K562 (cell line): ENCODE results near the gene BEND6. TPM values are rescaled to one million over a fixed set of nuclear protein-coding genes. Genes with fewer than 3 reads are reported as not detected.

Experiments used
- ATAC-seq: fragments of 200-7000 bp; cut with Tn5 transposase; 3 replicates; pipeline ENCODE4 v1.9.1; 2020; ENCODE audit warnings: moderate library complexity
- BruUV-seq: library from RNA; stranded (reverse); fragments of 400-500 nt; replicated peaks from 2 replicates; lab custom pipeline; 2021; lab: Mats Ljungman, UMichigan
- CTCF ChIA-PET: fragments of 300-600 bp; formaldehyde crosslinking; extraction: SDS; loops from one replicate; lab custom pipeline; 2021; ENCODE audit warnings: low intra/inter-chr PET ratio; lab: Yijun Ruan, JAX
- POLR2A ChIA-PET: fragments of 300-600, 350-650 bp; sonication (Branson Sonifier 250); formaldehyde crosslinking; extraction: SDS; loops from one replicate; lab custom pipeline; 2021; ENCODE audit warnings: antibody characterized with exemption, inconsistent platforms; lab: Yijun Ruan, JAX
- DNase-seq, 4 experiments: peaks; one replicate each; pipeline versions ENCODE4 v3.0.0 to v3.0.0-alpha.2; 2011 to 2018; ENCODE audit warnings: low spot score in 3 of 4, mixed read lengths in 3 of 4; ENCODE audit errors: extremely low read depth in 1 of 4
- FAIRE-seq: peaks from 2 replicates; lab custom pipeline; 2011; peaks lifted over from hg19 to GRCh38; lab: Jason Lieb, UNC
- H2AFZ ChIP-seq: 2 replicates; pipeline ENCODE4 v1.6.0; 2011; ENCODE audit warnings: low read depth, low read length, control low read depth, inconsistent platforms
- H3K27ac ChIP-seq: fragments of 200-600 bp; 3 replicates; pipeline ENCODE4 v1.8.0; 2011; ENCODE audit warnings: low read depth, mild to moderate bottlenecking, control low read depth, inconsistent platforms, low read length, moderate library complexity, mixed read lengths; ENCODE audit errors: extremely low read depth
- H3K27me3 ChIP-seq, 2 experiments: fragments of 300-600 bp in 1 of 2; 2 replicates in 1 of 2; 3 replicates in 1 of 2; pipeline versions ENCODE4 v1.6.0 to v1.8.0; 2011; ENCODE audit warnings: inconsistent platforms in 2 of 2, low read length in 2 of 2, mild to moderate bottlenecking in 1 of 2, mixed read lengths in 1 of 2, moderate library complexity in 1 of 2; ENCODE audit not compliant: control insufficient read depth in 2 of 2, insufficient read depth in 2 of 2
- H3K36me3 ChIP-seq: fragments of 300-600 bp; 3 replicates; pipeline ENCODE4 v1.8.0; 2011; ENCODE audit warnings: mild to moderate bottlenecking, low read length, inconsistent platforms; ENCODE audit not compliant: control insufficient read depth, insufficient read depth
- H3K4me1 ChIP-seq, 2 experiments: fragments of 200-600 bp in 1 of 2; replicated peaks in 1 of 2; 2 replicates in 1 of 2; 3 replicates in 1 of 2; pipeline versions ENCODE4 v1.5.1 to v1.8.0; 2011; ENCODE audit warnings: inconsistent platforms in 2 of 2, low read length in 2 of 2, mild to moderate bottlenecking in 1 of 2, mixed read lengths in 1 of 2, moderate library complexity in 1 of 2; ENCODE audit not compliant: control insufficient read depth in 2 of 2, insufficient read depth in 2 of 2
- H3K4me2 ChIP-seq: 2 replicates; pipeline ENCODE4 v1.6.1; 2011; ENCODE audit warnings: low read length, control low read depth, inconsistent platforms, mixed read lengths; ENCODE audit not compliant: insufficient read depth
- H3K4me3 ChIP-seq: fragments of 200-600 bp; sonication (generic), shearing (Covaris generic); 2 replicates; pipeline ENCODE4 v1.5.1; 2016; ENCODE audit warnings: control low read depth, inconsistent platforms
- H3K79me2 ChIP-seq: fragments of 200-600 bp; 3 replicates; pipeline ENCODE4 v1.8.0; 2011; ENCODE audit warnings: low read length, inconsistent platforms; ENCODE audit not compliant: control insufficient read depth, insufficient read depth
- H3K9ac ChIP-seq, 2 experiments: 2 replicates each; pipeline versions ENCODE4 v1.6.0 to v1.6.1; 2011; ENCODE audit warnings: low read depth in 2 of 2, low read length in 2 of 2, control low read depth in 1 of 2, inconsistent platforms in 1 of 2, mild to moderate bottlenecking in 1 of 2, mixed read lengths in 1 of 2; ENCODE audit not compliant: insufficient read depth in 1 of 2
- H3K9me1 ChIP-seq: one replicate; pipeline ENCODE4 v1.6.0; 2011; ENCODE audit warnings: inconsistent platforms, mild to moderate bottlenecking, low read length, moderate library complexity; ENCODE audit not compliant: control insufficient read depth, insufficient read depth
- H3K9me3 ChIP-seq: replicated peaks from 2 replicates; pipeline ENCODE4 v1.5.1; 2011; ENCODE audit warnings: low read depth, low read length, inconsistent platforms; ENCODE audit not compliant: control insufficient read depth, insufficient read depth
- H4K20me1 ChIP-seq: replicated peaks from 2 replicates; pipeline ENCODE4 v1.6.1; 2011; ENCODE audit warnings: low read length, inconsistent platforms, mixed read lengths; ENCODE audit not compliant: control insufficient read depth, insufficient read depth
- BCOR ChIP-seq: fragments of 450-650 bp; IDR thresholded peaks from 2 replicates; pipeline ENCODE4 v1.6.1; 2016
- CTBP1 ChIP-seq: fragments of 450-650 bp; IDR thresholded peaks from 2 replicates; pipeline ENCODE4 v1.6.1; 2016; ENCODE audit warnings: borderline replicate concordance
- FOS ChIP-seq: IDR thresholded peaks from 3 replicates; pipeline ENCODE4 v1.6.1; 2011; ENCODE audit not compliant: insufficient read length; ENCODE audit errors: extremely low read depth
- HDAC1 ChIP-seq, 2 experiments: fragments of 450-650 bp; IDR thresholded peaks; 2 replicates each; pipeline ENCODE4 v1.6.1; 2016 to 2017; ENCODE audit warnings: inconsistent platforms in 1 of 2, mild to moderate bottlenecking in 1 of 2, moderate library complexity in 1 of 2
- MAFG ChIP-seq: fragments of 450-650 bp; conservative IDR thresholded peaks from 2 replicates; pipeline ENCODE4 v1.6.1; 2016; ENCODE audit warnings: missing genetic modification characterization, missing compliant biosample characterization
- MAZ ChIP-seq, 2 experiments: fragments of 450-650 bp in 1 of 2; sonication (generic) in 1 of 2; formaldehyde crosslinking; IDR thresholded peaks in 1 of 2; conservative IDR thresholded peaks in 1 of 2; 2 replicates each; pipeline versions ENCODE4 v1.4.0 to v1.5.0; 2020; ENCODE audit warnings: mild to moderate bottlenecking in 1 of 2, missing genetic modification reagents in 1 of 2
- MECOM ChIP-seq: fragments of 250-450 bp; sonication (Bioruptor Pico); IDR thresholded peaks from 2 replicates; pipeline ENCODE4 v1.8.0; 2022; ENCODE audit warnings: inconsistent platforms
- MEIS2 ChIP-seq: fragments of 450-650 bp; IDR thresholded peaks from 2 replicates; pipeline ENCODE4 v1.6.1; 2014; ENCODE audit warnings: mild to moderate bottlenecking; ENCODE audit not compliant: partially characterized antibody
- MLX ChIP-seq, 2 experiments: fragments of 450-650 bp in 1 of 2; sonication (generic) in 1 of 2; formaldehyde crosslinking; conservative IDR thresholded peaks; 2 replicates each; pipeline versions ENCODE4 v1.4.0 to v1.8.1; 2020 to 2022; ENCODE audit warnings: mild to moderate bottlenecking in 1 of 2, missing genetic modification reagents in 1 of 2
- NELFE ChIP-seq: IDR thresholded peaks from 2 replicates; pipeline ENCODE4 v1.6.1; 2011; ENCODE audit warnings: mild to moderate bottlenecking; ENCODE audit not compliant: insufficient read depth, insufficient read length
- NFE2 ChIP-seq: IDR thresholded peaks from 2 replicates; pipeline ENCODE4 v1.6.1; 2014; ENCODE audit warnings: antibody characterized with exemption, low read depth
- PHF21A ChIP-seq: fragments of 450-650 bp; IDR thresholded peaks from 2 replicates; pipeline ENCODE4 v1.6.1; 2017; ENCODE audit warnings: low read depth, borderline replicate concordance
- PKNOX1 ChIP-seq: fragments of 450-650 bp; IDR thresholded peaks from 2 replicates; pipeline ENCODE4 v1.6.1; 2016
- SAFB ChIP-seq: fragments of 200-400 bp; formaldehyde crosslinking; IDR thresholded peaks from 2 replicates; pipeline ENCODE4 v1.6.1; 2017; ENCODE audit warnings: low read depth, low read length, borderline replicate concordance
- TGIF2 ChIP-seq: sonication (generic); formaldehyde crosslinking; IDR thresholded peaks from 2 replicates; pipeline ENCODE4 v1.8.1; 2022; ENCODE audit warnings: mild to moderate bottlenecking, missing genetic modification reagents, moderate library complexity
- ZBTB5 ChIP-seq: fragments of 450-650 bp; IDR thresholded peaks from 2 replicates; pipeline ENCODE4 v1.6.1; 2017; ENCODE audit warnings: antibody characterized with exemption
- ZNF121 ChIP-seq: sonication (generic); formaldehyde crosslinking; conservative IDR thresholded peaks from 2 replicates; pipeline ENCODE4 v1.8.0; 2022; ENCODE audit warnings: missing genetic modification reagents
- ZNF212 ChIP-seq: fragments of 450-650 bp; formaldehyde crosslinking; IDR thresholded peaks from 2 replicates; pipeline ENCODE4 v1.4.0; 2020; ENCODE audit warnings: mild to moderate bottlenecking
- WGBS: fragments of 100-300 bp; shearing (Covaris generic); methylation state at CpG from one replicate; pipeline ENCODE4 v1.1.6; 2016; ENCODE audit warnings: low coverage, mixed read lengths; ENCODE audit not compliant: insufficient coverage; ENCODE audit errors: missing lambda C conversion rate; 5-methylcytosine and 5-hydroxymethylcytosine counted together
- in situ Hi-C: fragments of 300-500 bp; cut with MboI; formaldehyde crosslinking; loops from 4 replicates; pipeline ENCODE4 v1.15.0; 2018; ENCODE audit warnings: inconsistent platforms, mixed read lengths
- intact Hi-C: fragments of 100-400 bp; cut with micrococcal nuclease; formaldehyde crosslinking; loops from 2 replicates; pipeline ENCODE4 v1.14.2; 2022
- polyA plus RNA-seq, 8 experiments: library from polyadenylated mRNA; depleted of rRNA in 4 of 8; stranded (reverse) in 5 of 8; unstranded in 3 of 8; fragments of >200 nt; fragmentation: Nextera tagmentation in 2 of 8; fragmentation: Illumina TruSeq in 1 of 8; extraction: Ambion mirVana in 2 of 8; extraction: Trizol in 1 of 8; gene quantifications; 2 replicates each; pipeline versions ENCODE4 v1.2.1 to v1.2.3, GENCODE V29; 2011 to 2014; ENCODE audit warnings: inconsistent platforms in 1 of 8, missing spikeins in 1 of 8
- total RNA-seq, 7 experiments: library from RNA; depleted of rRNA in 6 of 7; stranded (reverse); fragments of >200 nt in 6 of 7; fragmentation: Illumina TruSeq in 2 of 7; extraction: Trizol in 2 of 7; gene quantifications; 2 replicates each; pipeline versions ENCODE4 v1.2.1 to v1.2.3, GENCODE V29; 2011 to 2021; ENCODE audit warnings: low replicate concordance in 1 of 7

BEND6 gene
- total and polyA plus RNA-seq, 9 of the 15 experiments (the other 6 are each of a cell fraction or from before 2014, with no cell fraction given) = 0.37 to 4.0 (median 1.1) TPM

- no peak for TF ChIP-seq MLX (CRISPR knock-in tag; conservative IDR thresholded peaks at IDR 0.05)
- no peak for TF ChIP-seq NELFE
- TF ChIP-seq FOS = no peak
- TF ChIP-seq ZNF121 = no peak
- no peak for TF ChIP-seq MAZ (CRISPR knock-in tag; conservative IDR thresholded peaks at IDR 0.05 in 1 of 2, IDR thresholded peaks at IDR 0.05 in 1 of 2)
- no peak for TF ChIP-seq ZBTB5
Measured at GRCh38 chr6:57068061-57068460, 113.2 kb downstream of the BEND6 start (continued).

- POLR2A ChIA-PET = interaction anchor here (0.7 to 1.3 kb wide), 2 partner anchors 9 to 45 kb away, joined by 3 read pairs; no protein-coding TSS in a partner anchor
Measured at GRCh38 chr6:57069228-57069627, 114.3 kb downstream of the BEND6 start.

More at GRCh38 chr6:57069228-57069627, 114.3 kb downstream of the BEND6 start:
- peak overlapping the region in 1 of 2 experiments; percentile 1; a peak in 1 of 4 replicates for H3K9ac ChIP-seq
- H3K36me3 ChIP-seq = peaks cover 20% of the 10 kb centered on the region; the same call in 2 of the 3 replicates
- ATAC-seq (peak; percentile 76), DNase-seq (no peak), FAIRE-seq (no peak)
- H4K20me1 ChIP-seq = no peaks in the 10 kb centered on the region
- H2AFZ ChIP-seq = peak overlapping the region; percentile 29
- peaks cover 3 to 18% of the 10 kb centered on the region in 2 experiments; a peak in 3 of 5 replicates for H3K4me1 ChIP-seq
- in situ Hi-C loops = no loop called here
- CTCF ChIA-PET = no interaction called here
- 16% methylated on average over 4 of the region's 4 CpGs for WGBS
- no peak for TF ChIP-seq PHF21A
- 0 out of 4 replicates have a peak, but pooled peaks of 1 of the 2 experiments have one; percentile 14 for TF ChIP-seq HDAC1 (IDR thresholded peaks at IDR 0.05)
- peak; percentile 52 for TF ChIP-seq MEIS2
- TF ChIP-seq TGIF2 (CRISPR knock-in tag) = no peak
- TF ChIP-seq MAFG = peak; percentile 23
- TF ChIP-seq BCOR = no peak
- no peak for TF ChIP-seq SAFB
- TF ChIP-seq NFE2 = peak; percentile 36; the same call in 1 of the 2 replicates
- TF ChIP-seq CTBP1 = no peak
- TF ChIP-seq PKNOX1 = peak; percentile 57
- TF ChIP-seq ZNF212 = no peak
- 0 out of 2 replicates have a peak, but pooled peaks have one; percentile 7 for TF ChIP-seq MECOM (CRISPR knock-in tag)
- H3K27me3 ChIP-seq = no peaks in the 10 kb centered on the region
- BruUV-seq = no TSS peak
- H3K4me2 ChIP-seq = peak overlapping the region; percentile 62
- no peaks in the 10 kb centered on the region for H3K79me2 ChIP-seq
- H3K9me3 ChIP-seq = peaks cover 6% of the 10 kb centered on the region
- intact Hi-C loops = no loop called here
- no peak overlapping the region for H3K4me3 ChIP-seq
- H3K9me1 ChIP-seq = no peaks in the 10 kb centered on the region
- H3K27ac ChIP-seq = peak overlapping the region; percentile 58
